ENCODE data around the gene OR5AK2.
"Not testable (repeated sequence)": the region's sequence is repeated elsewhere in the genome, so short reads cannot be mapped to it uniquely, and the experiment has no call there.

The OR5AK2 gene, protein sequence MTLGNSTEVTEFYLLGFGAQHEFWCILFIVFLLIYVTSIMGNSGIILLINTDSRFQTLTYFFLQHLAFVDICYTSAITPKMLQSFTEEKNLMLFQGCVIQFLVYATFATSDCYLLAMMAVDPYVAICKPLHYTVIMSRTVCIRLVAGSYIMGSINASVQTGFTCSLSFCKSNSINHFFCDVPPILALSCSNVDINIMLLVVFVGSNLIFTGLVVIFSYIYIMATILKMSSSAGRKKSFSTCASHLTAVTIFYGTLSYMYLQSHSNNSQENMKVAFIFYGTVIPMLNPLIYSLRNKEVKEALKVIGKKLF

GRCh38 chr11:56988614-56989013 lies at the start of gene OR5AK2:
Gene OR5AK2, plus strand, starts transcription at chr11:56988914. Its CDS starts 0 bp downstream, at chr11:56988914.
- no peak for DNase-seq (ENCODE audit: low read depth)

DNA sequence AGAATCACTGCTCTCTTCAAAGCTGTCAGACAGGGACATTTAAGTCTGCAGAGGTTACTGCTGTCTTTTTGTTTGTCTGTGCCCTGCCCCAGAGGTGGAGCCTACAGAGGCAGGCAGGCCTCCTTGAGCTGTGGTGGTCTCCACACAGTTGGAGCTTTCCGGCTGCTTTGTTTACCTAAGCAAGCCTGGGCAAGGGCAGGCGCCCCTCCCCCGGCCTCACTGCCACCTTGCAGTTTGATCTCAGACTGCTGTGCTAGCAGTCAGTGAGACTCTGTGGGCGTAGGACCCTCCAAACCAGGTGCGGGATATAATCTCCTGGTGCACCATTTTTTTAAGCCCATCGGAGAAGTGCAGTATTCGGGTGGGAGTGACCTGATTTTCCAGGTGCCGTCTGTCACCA lies 43.2 kb upstream of the OR5AK2 start:
- DNase-seq (ENCODE audit: low read depth), result not testable (repeated sequence)

DNA sequence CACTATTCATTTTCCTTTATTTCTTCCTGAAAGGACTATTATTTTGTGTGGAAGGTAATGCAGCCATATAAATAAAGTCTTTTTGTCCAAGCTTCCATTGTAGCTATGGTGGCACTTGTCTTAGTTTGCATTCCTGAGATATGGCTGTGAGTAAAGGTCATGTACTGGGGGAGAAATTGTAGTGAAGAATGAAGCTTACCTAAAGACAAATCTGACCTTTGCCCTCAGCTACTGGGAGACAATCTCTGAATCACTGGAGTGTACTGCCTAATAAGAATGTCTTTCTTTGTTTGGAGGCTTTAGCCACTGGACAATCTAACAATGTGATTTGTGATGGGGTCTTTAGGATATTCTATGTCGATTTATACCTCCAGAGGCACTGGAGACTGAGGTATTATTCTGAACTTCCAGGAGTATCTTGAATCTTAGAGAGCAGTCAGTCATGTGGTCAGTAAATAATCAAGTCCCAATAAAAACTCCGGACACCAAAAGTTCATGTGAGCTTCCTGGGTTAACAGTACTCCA lies 39.7 kb upstream of the OR5AK2 start:
- no peak for DNase-seq (ENCODE audit: low read depth)

DNA sequence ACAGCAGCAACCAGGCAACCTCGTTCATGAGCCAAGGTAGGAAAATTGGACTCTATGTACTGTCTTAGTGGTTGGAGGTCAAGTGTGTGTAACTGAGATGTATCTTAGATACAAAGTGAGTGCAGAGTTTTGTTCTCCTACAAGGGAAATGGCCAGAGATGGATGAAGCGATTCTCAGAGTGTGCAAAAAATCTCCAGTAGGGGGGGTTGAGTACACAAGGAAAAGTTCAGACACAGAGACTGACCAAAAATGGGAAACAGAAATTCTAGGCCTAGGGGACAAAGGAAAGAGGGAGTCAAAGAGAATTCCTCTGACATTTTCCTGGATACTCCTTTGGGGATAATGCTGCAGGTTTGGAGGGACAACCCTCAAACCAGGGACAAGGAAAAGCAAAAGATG lies 38.2 kb upstream of the OR5AK2 start:
- DNase-seq (ENCODE audit: low read depth), result no peak

- not testable (repeated sequence) for DNase-seq (ENCODE audit: low read depth)
Observed at GRCh38 chr11:56953907-56954306, 34.8 kb upstream of the OR5AK2 start.

- no peak for DNase-seq (ENCODE audit: low read depth)
Observed at GRCh38 chr11:56961609-56962008, 27.1 kb upstream of the OR5AK2 start.

GRCh38 chr11:56967726-56968125 lies 21.0 kb upstream of the OR5AK2 start:
- no peak for DNase-seq (ENCODE audit: low read depth)

DNA sequence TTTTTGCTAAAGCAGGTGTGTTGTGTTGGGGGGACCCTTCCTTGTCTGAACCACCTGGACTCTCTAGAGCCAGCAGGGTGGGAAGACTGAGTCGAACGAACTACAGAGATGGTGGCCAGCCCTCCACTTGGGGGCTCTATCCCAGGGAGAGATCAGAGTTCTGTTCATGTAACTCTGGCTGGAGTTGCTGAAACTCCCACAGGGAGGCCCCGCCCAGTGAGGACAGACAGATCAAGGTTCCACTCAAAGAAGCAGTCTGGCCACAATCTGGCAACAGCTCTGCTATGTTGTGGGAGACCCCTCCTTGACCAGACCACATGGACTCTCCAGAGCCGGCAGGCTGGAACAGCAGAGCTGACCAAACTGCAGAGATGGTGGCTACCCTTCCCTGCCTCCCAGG lies 20.2 kb upstream of the OR5AK2 start:
- DNase-seq (ENCODE audit: low read depth), result no peak

DNA sequence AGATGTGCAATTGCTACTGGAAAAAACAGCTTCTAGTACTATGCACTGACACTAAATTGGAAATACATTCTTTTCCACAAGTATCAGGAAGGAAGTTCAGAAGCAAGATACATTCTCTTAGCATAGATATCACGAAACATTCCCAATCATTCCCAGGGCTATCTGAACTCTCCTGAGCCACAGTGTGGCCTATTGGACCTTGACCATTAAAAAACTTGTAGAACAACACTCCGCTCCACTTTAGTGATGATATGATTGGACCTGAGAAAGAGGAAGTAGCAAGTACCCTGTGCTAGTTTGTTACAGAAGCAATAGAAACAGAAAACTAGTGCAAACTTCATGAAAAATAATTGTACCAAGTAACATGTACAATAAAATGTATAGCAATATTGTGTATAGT lies 11.4 kb upstream of the OR5AK2 start:
- no peak for DNase-seq (ENCODE audit: low read depth)

DNA sequence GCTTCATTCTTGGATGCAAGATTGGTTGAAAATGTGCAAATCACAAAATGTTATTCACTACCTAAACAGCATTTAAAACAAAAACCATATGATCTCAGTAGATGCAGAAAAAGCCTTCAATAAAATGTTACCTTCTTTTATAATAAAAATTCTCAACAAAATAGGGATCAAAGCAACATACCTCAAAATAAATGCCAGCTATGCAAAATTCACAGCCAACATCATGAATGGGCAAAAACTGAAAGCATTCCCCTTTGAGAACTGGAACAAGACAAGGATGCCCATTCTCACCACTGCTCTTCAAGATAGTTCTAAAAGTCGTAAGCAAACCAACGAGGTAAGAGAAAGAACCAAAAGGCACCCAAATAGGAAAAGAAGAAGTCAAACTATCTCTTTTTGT lies 2.0 kb downstream of the OR5AK2 start:
- DNase-seq (ENCODE audit: low read depth), result no peak

- DNase-seq (ENCODE audit: low read depth), result no peak
Observed at GRCh38 chr11:56994532-56994931, 5.8 kb downstream of the OR5AK2 start.

DNA sequence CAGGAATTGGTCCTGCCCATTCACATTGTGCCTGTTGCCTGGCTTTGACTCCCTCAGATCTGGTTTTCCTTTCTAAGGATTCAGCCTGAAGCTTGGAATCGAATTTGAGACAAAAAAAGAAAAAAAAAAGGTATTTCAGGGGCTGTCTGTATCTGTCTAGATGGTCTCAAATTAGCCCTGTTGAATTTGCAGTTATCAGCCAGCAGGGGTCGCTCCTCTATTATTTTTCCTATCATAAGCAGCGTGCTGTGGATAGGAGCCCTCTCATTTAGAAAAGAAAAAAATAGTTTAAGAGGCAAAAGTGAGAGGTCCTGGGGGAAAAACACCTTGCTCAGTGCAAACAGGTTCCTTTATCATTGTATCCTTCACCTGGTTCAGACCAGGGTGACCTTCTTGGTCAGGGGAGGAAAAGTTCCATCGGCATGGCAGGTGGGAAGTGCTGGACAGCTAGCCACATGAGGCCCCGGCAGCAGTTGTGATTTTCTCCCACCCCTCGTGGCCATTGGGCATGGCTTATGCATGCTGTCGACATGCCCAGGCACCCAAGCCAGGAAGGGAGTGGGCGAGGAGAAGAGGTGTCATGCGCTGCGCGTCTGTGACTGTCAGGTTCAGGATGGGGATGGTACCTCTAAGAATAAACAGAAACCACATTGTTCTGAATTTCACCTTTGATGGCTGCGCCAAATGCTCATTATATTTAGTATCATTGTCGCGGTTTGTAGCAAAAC lies 13.1 kb downstream of the OR5AK2 start:
- no peak for DNase-seq (ENCODE audit: low read depth)

DNA sequence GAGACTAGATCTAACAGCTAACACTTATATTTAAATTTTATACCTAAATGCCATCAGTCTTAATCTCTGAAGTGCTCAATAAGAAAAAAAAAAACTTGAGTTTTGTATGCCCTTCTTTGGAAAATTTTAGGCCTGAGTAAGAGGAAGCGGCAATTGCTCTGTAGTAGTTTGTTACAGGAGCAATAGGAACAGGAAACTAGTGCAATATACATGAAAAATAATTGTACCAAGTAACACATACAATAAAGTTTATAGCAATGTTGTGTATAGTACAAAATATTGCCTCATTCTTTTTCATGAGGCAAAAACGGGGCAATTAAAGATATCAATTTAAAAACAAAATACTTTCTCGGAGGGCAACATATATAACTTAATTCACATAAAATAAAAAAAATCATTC lies 19.7 kb downstream of the OR5AK2 start:
- no peak for DNase-seq (ENCODE audit: low read depth)

- no peak for DNase-seq (ENCODE audit: low read depth)
Observed at GRCh38 chr11:57015679-57016078, 27.0 kb downstream of the OR5AK2 start.

GRCh38 chr11:57031556-57031955 lies 42.8 kb downstream of the OR5AK2 start:
- DNase-seq (ENCODE audit: low read depth), result no peak
